HG02678 (cell line): ENCODE data around the gene ZNF154.

Source experiments
- ATAC-seq: cut with Tn5 transposase; IDR thresholded peaks from one replicate; pipeline ENCODE4 v1.9.1; 2021; ENCODE audit warnings: mild to moderate bottlenecking, moderate library complexity; ENCODE audit not compliant: unreplicated experiment

Gene ZNF154

GRCh38 chr19:57682226-57682766 lies 26.7 kb downstream of the ZNF154 start:
- peak; percentile 19 for ATAC-seq

DNA sequence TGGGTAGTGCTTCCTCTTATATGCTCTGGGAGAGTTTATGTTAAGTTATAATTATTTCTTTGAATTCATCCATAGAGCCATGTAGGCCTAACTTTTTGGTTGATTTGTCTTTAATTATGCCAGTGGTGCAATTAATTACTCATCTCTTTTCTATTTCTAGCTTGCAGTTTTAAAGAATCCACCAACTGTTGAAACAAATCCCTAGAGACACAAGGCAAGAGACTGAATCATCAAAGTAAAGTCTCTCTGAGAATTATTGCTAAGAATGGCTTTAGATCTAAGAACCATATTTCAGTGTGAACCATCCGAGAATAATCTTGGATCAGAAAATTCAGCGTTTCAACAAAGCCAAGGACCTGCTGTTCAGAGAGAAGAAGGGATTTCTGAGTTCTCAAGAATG lies 33.1 kb downstream of the ZNF154 start:
- no peak for ATAC-seq

GRCh38 chr19:57672466-57672865 lies 36.5 kb downstream of the ZNF154 start:
- ATAC-seq: no peak

GRCh38 chr19:57671124-57671895 lies 37.7 kb downstream of the ZNF154 start:
- ATAC-seq: no peak

GRCh38 chr19:57668635-57669034 lies 40.4 kb downstream of the ZNF154 start, which contains the start of gene ZSCAN4:
Gene ZSCAN4 (plus strand): TSS chr19:57668935. CDS start chr19:57676146, 7,211 bp downstream.
- ATAC-seq: no peak

GRCh38 chr19:57667228-57667627 lies 41.8 kb downstream of the ZNF154 start:
- ATAC-seq: no peak

- ATAC-seq: no peak
Measured at GRCh38 chr19:57665261-57665806, 43.7 kb downstream of the ZNF154 start.

GRCh38 chr19:57664269-57665127 lies 44.5 kb downstream of the ZNF154 start:
- no peak for ATAC-seq

DNA sequence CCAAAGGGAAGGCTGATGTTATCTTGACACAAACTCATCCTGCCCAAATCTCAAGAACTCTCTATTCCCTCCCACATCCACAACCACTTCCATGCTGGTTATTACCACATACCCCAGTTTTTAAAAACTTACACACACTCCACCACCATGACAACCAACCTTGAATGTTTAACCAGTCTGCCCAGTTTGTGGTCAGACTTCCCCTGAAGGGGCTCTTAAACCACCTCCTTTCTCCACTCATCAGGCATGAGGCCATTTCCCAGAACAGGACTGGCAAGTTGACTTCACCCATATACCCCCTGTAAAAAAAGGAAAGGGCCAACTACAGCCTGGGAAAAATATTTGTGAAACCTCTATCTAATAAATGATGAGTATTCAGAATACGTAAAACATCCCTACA lies 52.7 kb downstream of the ZNF154 start:
- ATAC-seq: no peak

DNA sequence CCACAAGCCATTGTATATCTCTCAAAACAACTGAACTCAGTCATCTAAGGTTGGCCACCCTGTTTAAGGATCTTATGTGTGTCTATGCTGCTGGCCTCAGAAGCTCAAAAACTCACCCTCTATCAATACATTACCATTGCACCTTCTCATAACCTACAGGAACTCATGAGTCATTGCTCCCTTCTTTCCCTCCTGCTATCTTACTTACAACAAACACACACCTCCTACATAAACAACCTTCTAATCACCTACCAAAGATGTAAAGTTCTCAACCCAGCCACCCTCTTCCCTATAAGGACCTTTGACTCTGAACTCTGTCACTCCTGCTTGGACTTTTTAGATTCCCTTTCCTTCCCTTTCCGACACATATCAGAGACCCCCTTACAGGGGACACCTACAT lies 53.6 kb downstream of the ZNF154 start:
- ATAC-seq: no peak

DNA sequence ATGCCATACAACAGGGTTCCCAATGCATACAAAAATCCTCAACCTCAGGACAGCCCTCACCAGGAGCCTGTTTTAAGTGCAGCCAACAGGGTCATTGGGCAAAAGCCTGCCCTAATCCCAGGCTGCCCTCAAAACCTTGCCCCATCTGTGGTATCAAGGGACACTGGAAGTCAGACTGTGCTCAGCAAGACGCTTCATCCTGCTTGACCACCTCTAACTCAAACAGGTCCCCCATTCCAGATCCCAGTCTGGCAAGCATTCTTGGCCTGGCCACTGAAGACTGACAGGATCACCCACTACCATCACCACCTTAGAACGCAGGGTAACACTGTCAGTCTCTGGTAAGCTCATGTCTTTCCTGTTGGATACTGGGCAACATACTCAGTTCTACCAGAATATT lies 55.3 kb downstream of the ZNF154 start:
- no peak for ATAC-seq

DNA sequence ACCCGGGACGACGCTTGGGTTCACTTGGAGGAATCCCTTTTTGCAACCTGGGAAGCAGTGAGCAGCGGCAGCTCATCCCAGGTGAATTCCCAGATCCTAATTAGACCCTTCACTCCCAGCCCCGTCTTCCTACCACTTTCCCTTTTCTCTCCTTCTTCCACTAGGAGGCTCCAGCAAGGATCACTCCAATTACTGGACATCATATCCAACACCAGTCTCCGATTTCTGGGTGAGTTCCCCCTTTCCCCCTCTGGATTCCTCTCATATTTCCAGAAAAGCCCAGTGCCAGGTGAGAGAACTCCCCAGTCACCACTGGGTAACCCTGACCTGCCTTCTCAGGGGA lies 57.4 kb downstream of the ZNF154 start:
- no peak for ATAC-seq

DNA sequence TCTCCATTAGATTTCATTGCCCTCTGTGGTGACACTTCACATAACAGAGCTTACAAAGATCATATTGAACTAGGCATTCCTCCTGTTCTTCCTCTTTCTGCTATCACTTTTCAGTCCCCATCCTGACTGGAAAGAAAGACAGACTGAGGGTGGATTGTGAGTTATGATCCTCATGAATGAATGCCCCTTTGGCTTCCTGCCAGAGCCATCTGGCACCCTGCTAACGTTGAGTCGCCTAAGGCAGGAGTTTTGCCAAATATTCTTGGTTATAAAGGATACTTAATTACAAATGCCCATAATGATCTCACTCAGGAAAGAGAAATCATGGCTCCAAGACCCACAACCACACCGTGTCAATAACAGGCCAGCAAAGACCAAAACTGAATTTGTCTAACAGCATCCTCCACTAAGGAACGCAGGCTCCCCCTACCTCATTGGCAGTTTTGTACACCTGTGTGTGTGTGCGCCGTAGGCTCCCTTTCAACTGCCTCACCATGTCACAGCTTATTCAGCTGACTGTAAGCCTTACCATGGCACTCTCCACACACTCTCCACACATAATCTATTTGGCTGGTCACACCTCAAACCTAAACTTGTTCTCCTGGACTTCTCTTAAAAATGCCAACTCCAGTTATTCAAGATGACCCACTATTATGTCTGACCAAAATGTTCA lies 60.5 kb downstream of the ZNF154 start:
- no peak for ATAC-seq
